Heart right ventricle (tissue), 16 donors: ENCODE results near the gene CENPK. TPM values are rescaled to one million over a fixed set of nuclear protein-coding genes. Genes with fewer than 3 reads are reported as not detected.

ENCODE experiments used
- ATAC-seq, 8 donors: fragments of 200-7000 bp; cut with Tn5 transposase; one replicate each; pipeline ENCODE4 v1.9.1; 2020; ENCODE audit warnings: mild to moderate bottlenecking in 8 of 8, moderate library complexity in 8 of 8, moderate number of reproducible peaks in 1 of 8
- DNase-seq, 2 donors: peaks; one replicate each; pipeline ENCODE4 v3.0.0-alpha.2; 2020
- H3K27ac ChIP-seq, 10 donors: fragments of 200-600 bp; sonication (generic) in 2 of 10; one replicate each; pipeline versions ENCODE4 v1.5.0 to v1.8.0; 2020 to 2022; ENCODE audit warnings: mild to moderate bottlenecking in 3 of 10
- H3K27me3 ChIP-seq, 7 donors: fragments of 200-600 bp; one replicate each; pipeline ENCODE4 v1.8.0; 2021 to 2022; ENCODE audit warnings: mild to moderate bottlenecking in 2 of 7
- H3K36me3 ChIP-seq, 9 donors: fragments of 200-600 bp; sonication (generic) in 1 of 9; one replicate each; pipeline versions ENCODE4 v1.5.0 to v1.8.0; 2020 to 2022; ENCODE audit warnings: mild to moderate bottlenecking in 2 of 9
- H3K4me1 ChIP-seq, 9 donors: fragments of 200-600 bp; sonication (generic) in 1 of 9; one replicate each; pipeline versions ENCODE4 v1.5.0 to v1.8.0; 2020 to 2022; ENCODE audit warnings: mild to moderate bottlenecking in 4 of 9
- H3K4me3 ChIP-seq, 10 donors: fragments of 200-600 bp; sonication (generic) in 2 of 10; one replicate each; pipeline versions ENCODE4 v1.5.0 to v1.8.0; 2020 to 2022; ENCODE audit warnings: mild to moderate bottlenecking in 7 of 10, moderate library complexity in 2 of 10
- H3K9me3 ChIP-seq, 11 donors: fragments of 200-600 bp in 10 of 11; sonication (generic) in 2 of 11; one replicate each; pipeline versions ENCODE4 v1.5.0 to v1.8.0; 2013 to 2022; ENCODE audit warnings: mild to moderate bottlenecking in 2 of 11, control low read depth in 1 of 11, moderate library complexity in 1 of 11
- WGBS, 2 donors: extraction: QIAGEN DNeasy Blood & Tissue Kit; methylation state at CpG; one replicate each; pipeline ENCODE4 v1.1.7; 2013; ENCODE audit warnings: inconsistent platforms in 1 of 2; 5-methylcytosine and 5-hydroxymethylcytosine counted together
- intact Hi-C, 10 donors: fragments of 100-400 bp; cut with DNase I; formaldehyde crosslinking; loops; one replicate each; pipeline versions ENCODE4 v1.11.1 to v1.14.2; 2022
- polyA plus RNA-seq, 2 donors: library from polyadenylated mRNA; stranded (reverse); fragments of 200-250 nt; gene quantifications; one replicate each; pipeline ENCODE4 v1.2.3, GENCODE V29; 2013
- total RNA-seq, 10 donors: library from RNA; stranded (reverse); fragmentation: NEBNext Ultra II Directional in 3 of 10; extraction: Animal tissue kit (Norgen Biotek cat#: 25700) in 3 of 10; gene quantifications; one replicate each; pipeline versions ENCODE4 v1.2.1 to v1.2.4, GENCODE V29; 2021 to 2023
- TF ChIP-seq, protein P1 (sequence below), 9 donors: fragments of 200-600 bp; sonication (generic) in 2 of 9; IDR thresholded peaks; one replicate each; pipeline versions ENCODE4 v1.5.0 to v1.8.0; 2021 to 2022; ENCODE audit warnings: antibody characterized with exemption in 9 of 9, mild to moderate bottlenecking in 5 of 9, moderate library complexity in 1 of 9
- donor health status: Arrhythmogenic right ventricular cardiomyopathy.
- donor health status: ischemic (EF 13 %, LVEDD 7.1; RV severe dilation, severe dysfunction).
- donor health status: healthy with polysubstance abuse.
- donor health status: DM: no; HTN: yes; CAD: no.
- donor health status: DM: no; HTN: no; CAD: no.
- donor health status: ischemic (EF 25% LVEDD 6.9; RV normal size, moderate dysfunction).
- donor health status: ischemic (EF 25% LVEDD 5.7; RV mildly dilated, moderate dysfunction).
- donor health status: healthy.
- donor health status: DM: yes; HTN: yes; CAD: no.
- donor health status: Ischemic cardiomyopathy.
- donor health status: ischemic (EF 35%, LVEDD 5.7; RV mildly dilated, moderate dysfunction).
- donor health status: nonischemic (EF 11% LVEDD 7.7; RV severe dilation, severe dysfunction).
- donor health status: DM: yes; HTN: yes; CAD: no.
- donor health status: PGD.
- donor health status: ischemic (EF 29% LVEDD 5.4; RV normal size, mild dysfunction).
- donor health status: nonischemic (EF 23%, LVEDD 6.1; RV moderate dilation, normal function).

CENPK gene
- total and polyA plus RNA-seq, 12 donors, result 0.19 to 3.5 (median 0.68) TPM

DNA sequence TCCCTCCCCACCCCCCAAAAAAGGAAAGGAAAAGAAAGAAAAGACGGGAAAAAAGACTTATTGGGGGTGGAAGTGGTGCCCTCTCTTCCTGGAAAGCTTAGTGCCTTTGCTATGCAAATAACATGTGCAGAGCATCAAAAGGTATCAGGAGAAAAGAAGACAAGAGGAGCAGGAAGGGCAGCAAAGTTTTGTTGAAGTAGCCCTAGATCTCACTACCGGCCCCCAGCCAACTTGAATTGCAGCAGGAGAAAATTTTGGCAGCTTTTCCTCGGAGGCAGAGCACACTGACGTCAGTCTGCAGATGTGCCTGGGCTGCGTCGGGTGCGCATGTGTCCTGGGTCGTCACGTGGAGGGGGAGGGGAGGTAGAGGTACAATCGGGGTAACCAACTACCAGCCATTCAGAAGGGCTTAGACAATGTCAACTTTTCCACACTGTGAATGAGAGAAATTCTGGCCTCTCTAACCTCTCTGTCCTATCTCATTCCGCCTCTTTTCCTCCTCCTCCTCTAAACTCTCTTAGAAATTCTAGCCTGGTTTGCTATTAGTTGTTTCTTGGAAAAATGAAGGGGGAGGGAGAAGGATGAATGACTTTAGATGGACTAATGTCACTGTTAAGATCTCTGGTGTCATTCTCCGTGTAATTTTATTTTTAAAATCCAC lies 81.2 kb downstream of the CENPK start, which contains the start of gene ADAMTS6:
Gene ADAMTS6, minus strand, starts transcription at position 286 of the 661 bp plus-strand sequence. CDS start 8,247 bp downstream, outside the sequence.
- peak; percentile 93 to 97 (median 96) for ATAC-seq
- intact Hi-C loops, result loop anchor here (1.0 to 10.0 kb wide), 20 partner anchors 267 to 847 kb away; no protein-coding TSS in a partner anchor
- Histone ChIP-seq H3K27ac (peak within 1 kb of the TSS; percentile 55 to 95 (median 88)), H3K9me3 (no peaks in the 10 kb centered on the region), H3K4me3 (peak within 1 kb of the TSS; percentile 44 to 73 (median 60)), H3K36me3 (no peaks in the 10 kb centered on the region), H3K4me1 (peaks cover 0 to 23% (median 14%) of the 10 kb centered on the region in 9 donors), H3K27me3 (no peaks in the 10 kb centered on the region)
- 0% methylated on average over 12 of the region's 12 CpGs for WGBS, 2 donors
- TF ChIP-seq, protein P1, sequence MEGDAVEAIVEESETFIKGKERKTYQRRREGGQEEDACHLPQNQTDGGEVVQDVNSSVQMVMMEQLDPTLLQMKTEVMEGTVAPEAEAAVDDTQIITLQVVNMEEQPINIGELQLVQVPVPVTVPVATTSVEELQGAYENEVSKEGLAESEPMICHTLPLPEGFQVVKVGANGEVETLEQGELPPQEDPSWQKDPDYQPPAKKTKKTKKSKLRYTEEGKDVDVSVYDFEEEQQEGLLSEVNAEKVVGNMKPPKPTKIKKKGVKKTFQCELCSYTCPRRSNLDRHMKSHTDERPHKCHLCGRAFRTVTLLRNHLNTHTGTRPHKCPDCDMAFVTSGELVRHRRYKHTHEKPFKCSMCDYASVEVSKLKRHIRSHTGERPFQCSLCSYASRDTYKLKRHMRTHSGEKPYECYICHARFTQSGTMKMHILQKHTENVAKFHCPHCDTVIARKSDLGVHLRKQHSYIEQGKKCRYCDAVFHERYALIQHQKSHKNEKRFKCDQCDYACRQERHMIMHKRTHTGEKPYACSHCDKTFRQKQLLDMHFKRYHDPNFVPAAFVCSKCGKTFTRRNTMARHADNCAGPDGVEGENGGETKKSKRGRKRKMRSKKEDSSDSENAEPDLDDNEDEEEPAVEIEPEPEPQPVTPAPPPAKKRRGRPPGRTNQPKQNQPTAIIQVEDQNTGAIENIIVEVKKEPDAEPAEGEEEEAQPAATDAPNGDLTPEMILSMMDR (IDR thresholded peaks at IDR 0.05), result no peak
- peak; percentile 87 to 95 for DNase-seq

DNA sequence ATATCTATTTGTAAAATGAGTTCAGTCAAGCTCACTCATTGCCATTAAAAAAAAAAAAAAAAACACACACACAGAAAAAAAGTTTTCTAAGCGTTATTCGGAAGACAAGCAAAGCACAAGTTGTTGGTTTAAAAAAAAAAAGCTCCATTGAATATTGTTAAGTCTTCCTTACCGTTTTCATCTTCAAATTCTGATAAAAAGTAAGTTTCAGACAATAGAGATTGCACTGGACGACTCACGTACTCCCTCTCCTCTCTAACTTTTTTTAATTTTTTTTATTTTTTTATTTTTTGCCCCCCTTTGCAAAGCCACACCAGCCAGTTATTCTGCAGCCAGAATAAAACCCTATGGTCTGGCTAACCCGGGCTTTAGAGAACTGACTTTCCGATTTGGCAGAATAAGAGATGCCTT lies 81.8 kb downstream of the CENPK start:
- peak overlapping the region; percentile 54 to 95 (median 88) for H3K27ac ChIP-seq
- H3K36me3 ChIP-seq, result no peaks in the 10 kb centered on the region
- peak in 1 of 8 donors; percentile 9 for ATAC-seq
- WGBS, 2 donors, result 0 to 1% methylated on average over 7 of the region's 7 CpGs
- H3K4me3 ChIP-seq, result peak overlapping the region; percentile 44 to 73 (median 60)
- peaks cover 0 to 23% (median 14%) of the 10 kb centered on the region in 9 donors for H3K4me1 ChIP-seq
- DNase-seq, result no peak
- no peaks in the 10 kb centered on the region for H3K9me3 ChIP-seq
- intact Hi-C loops, result loop anchor here (1.0 to 10.0 kb wide), 16 partner anchors 266 to 846 kb away; no protein-coding TSS in a partner anchor
- TF ChIP-seq, protein P1 (IDR thresholded peaks at IDR 0.05), result no peak
- no peaks in the 10 kb centered on the region for H3K27me3 ChIP-seq

DNA sequence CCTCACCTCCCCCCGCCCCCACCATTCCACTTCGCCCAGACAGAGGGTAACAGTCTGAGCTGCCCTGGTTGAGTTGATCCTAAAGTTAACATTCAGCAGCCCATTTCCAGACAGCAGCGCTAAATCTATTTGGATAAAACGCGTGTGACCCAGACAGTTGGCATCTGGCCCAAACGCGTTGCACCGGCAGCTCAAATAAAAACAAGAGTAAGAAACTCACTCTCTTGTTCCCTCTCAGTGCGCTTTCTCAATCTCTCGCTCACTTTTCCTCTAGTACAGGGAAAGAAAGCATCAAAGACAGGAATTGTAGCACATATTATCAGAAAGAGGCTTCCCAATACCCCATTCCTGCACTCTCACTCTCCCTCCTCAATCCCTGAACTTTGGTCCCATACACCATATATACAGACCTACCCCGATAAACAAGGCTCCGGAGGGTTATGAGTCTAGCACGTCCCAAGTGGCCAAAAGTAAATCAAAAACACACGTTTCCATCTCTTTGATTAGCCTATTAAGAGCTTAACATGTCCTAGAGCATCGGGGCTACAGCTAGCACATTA lies 82.6 kb downstream of the CENPK start:
- 0 to 1% methylated on average over 15 of the region's 15 CpGs for WGBS, 2 donors
- intact Hi-C loops, result loop anchor here (2.0 to 10.0 kb wide), 15 partner anchors 266 to 846 kb away; no protein-coding TSS in a partner anchor
- ATAC-seq, result peak in 7 of 8 donors; percentile 4 to 49 (median 32)
- Histone ChIP-seq H3K4me1 (peaks cover 0 to 23% (median 14%) of the 10 kb centered on the region in 9 donors), H3K36me3 (no peaks in the 10 kb centered on the region), H3K9me3 (no peaks in the 10 kb centered on the region), H3K27ac (peak overlapping the region in 9 of 10 donors; percentile 4 to 95 (median 87)), H3K4me3 (peak overlapping the region; percentile 44 to 73 (median 60)), H3K27me3 (no peaks in the 10 kb centered on the region)
- TF ChIP-seq, protein P1 (IDR thresholded peaks at IDR 0.05), result no peak
- peak; percentile 75 to 77 for DNase-seq

DNA sequence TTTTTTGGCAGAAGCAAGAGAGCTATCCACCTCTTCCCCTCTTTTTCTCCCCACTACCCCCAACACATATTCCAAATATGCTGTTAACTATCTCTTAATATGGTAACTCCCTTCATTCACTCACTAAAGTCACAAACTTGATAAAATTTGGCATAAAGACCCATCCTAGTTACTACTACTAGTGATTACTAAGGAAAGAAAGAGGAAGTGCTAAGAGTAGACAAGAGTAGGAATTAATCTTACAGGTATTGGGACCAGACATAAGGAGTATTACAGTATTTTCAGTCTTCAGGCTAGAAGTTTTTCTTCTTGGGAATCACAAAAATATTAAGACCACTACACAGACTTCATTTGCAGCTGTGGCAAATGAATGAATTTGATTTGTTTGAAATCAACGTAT lies 83.4 kb downstream of the CENPK start:
- TF ChIP-seq, protein P1 (IDR thresholded peaks at IDR 0.05), result no peak
- ATAC-seq (no peak), DNase-seq (no peak)
- intact Hi-C loops, result no loop called here
- H3K27me3 ChIP-seq, result no peaks in the 10 kb centered on the region
- H3K9me3 ChIP-seq, result no peaks in the 10 kb centered on the region
- peak overlapping the region in 9 of 10 donors; percentile 44 to 73 (median 63) for H3K4me3 ChIP-seq
- WGBS, 2 donors, result 29 to 39% methylated on average over 1 of the region's 1 CpG
- H3K36me3 ChIP-seq, result no peaks in the 10 kb centered on the region
- peaks cover 0 to 23% (median 14%) of the 10 kb centered on the region in 9 donors for H3K4me1 ChIP-seq
- peak overlapping the region in 5 of 10 donors; percentile 33 to 95 (median 88) for H3K27ac ChIP-seq
